Mucosa of gallbladder (tissue), 1 donor: ENCODE results near the gene DGUOK. TPM values are rescaled to one million over a fixed set of nuclear protein-coding genes. Genes with fewer than 3 reads are reported as not detected.
A peak's percentile ranks its signal among the peaks of the same experiment; 100 is the strongest.
"Not testable (repeated sequence)": the region's sequence is repeated elsewhere in the genome, so short reads cannot be mapped to it uniquely, and the experiment has no call there.

Source experiments
- DNase-seq: peaks from one replicate; pipeline ENCODE4 v3.0.0-alpha.2; 2020; ENCODE audit warnings: low spot score
- total RNA-seq: library from RNA; stranded (reverse); gene quantifications from one replicate; pipeline ENCODE4 v1.2.1, GENCODE V29; 2021
- donor health status: DM: no; HTN: no; CAD: no.

The DGUOK gene
- total RNA-seq, 1 donor from 2014 or later: 45.4 TPM

DNA sequence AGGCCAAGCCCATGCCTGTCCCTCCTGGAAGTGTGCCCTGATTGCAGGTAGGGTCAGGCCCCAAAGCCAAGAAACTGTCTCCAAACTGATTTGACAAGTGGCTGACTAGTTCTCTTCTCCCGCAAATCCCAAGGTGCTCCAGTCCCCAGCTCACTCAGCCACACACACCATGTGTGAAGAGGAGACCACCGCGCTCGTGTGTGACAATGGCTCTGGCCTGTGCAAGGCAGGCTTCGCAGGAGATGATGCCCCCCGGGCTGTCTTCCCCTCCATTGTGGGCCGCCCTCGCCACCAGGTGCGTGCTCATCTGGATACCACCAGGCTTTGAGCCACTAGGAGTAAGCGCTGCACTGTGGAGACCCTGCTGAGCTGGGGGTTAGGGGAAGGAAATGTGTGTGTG, 25.5 kb upstream of the DGUOK start:
- DNase-seq: no peak

- no peak for DNase-seq
Measured at GRCh38 chr2:73902284-73902683, 24.4 kb upstream of the DGUOK start.

GRCh38 chr2:73903313-73903712, 23.4 kb upstream of the DGUOK start:
- DNase-seq: no peak

- not testable (repeated sequence) for DNase-seq
Measured at GRCh38 chr2:73903949-73904613, 22.6 kb upstream of the DGUOK start.

- no peak for DNase-seq
Measured at GRCh38 chr2:73904952-73905351, 21.7 kb upstream of the DGUOK start.

DNA sequence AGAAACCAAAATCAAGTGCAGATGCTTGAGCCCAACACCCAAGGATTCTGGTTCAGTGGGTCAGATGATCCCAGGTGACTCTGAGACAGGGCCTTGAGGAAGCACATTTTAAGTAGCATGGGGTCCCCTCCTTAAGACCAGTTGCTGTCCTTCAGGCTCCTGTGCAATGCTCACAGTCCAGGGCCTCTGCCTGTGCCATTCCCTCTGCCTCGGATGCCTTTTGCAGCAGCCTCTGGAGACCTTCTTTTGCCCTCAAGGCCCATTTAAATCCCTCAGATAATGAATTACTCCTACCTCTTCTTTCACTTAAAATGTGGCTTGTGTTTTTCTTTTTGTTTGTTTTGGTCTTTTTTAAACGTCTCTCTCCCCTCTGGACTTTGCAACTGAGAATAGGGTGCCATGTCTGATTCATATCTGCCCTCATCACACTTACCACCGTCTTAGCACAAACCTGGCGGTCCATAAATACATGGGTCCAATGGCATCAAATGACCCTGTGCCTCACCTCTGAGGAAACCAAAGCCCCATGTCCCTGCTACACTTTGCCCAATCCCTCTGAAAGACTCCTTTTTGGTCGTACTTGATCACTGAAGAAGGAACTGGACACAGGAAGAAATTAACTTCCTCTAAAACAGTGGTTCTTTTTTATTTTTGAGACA, 19.7 kb upstream of the DGUOK start:
- no peak for DNase-seq

GRCh38 chr2:73907840-73908452, 18.7 kb upstream of the DGUOK start:
- peak; percentile 38 for DNase-seq

GRCh38 chr2:73908689-73909652, 17.7 kb upstream of the DGUOK start:
- no peak for DNase-seq

GRCh38 chr2:73910873-73911547, 15.7 kb upstream of the DGUOK start:
- no peak for DNase-seq

DNA sequence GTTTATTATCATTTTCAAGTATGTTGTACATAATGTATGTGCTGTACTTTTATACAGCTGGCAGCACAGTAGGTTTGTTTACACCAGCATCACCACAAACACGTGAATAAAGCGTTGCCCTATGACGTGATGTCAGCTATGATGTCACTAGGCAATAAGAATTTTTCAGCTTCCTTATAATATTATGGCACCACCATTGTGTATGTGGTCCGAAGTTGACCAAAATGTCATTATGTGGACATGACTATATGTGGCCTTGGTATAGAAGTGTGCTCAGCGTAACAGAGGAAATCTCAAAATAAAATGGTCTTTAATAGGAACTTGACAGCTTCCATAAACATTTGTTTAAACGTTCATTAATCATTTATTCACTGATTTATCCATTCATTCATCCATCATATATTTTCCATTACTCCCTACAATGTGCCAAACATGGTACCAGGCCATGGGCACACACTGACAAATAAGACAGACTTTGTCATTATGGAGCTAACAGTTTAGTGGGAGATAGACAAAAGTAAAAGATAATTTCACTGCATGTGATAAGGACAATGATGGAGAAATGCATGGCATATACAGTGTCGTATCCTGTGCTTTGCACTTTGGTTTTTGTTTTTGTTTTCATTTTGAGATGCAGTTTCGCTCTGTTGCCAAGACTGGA, 15.0 kb upstream of the DGUOK start:
- DNase-seq: no peak

GRCh38 chr2:73913414-73914054, 13.1 kb upstream of the DGUOK start:
- DNase-seq: no peak

DNA sequence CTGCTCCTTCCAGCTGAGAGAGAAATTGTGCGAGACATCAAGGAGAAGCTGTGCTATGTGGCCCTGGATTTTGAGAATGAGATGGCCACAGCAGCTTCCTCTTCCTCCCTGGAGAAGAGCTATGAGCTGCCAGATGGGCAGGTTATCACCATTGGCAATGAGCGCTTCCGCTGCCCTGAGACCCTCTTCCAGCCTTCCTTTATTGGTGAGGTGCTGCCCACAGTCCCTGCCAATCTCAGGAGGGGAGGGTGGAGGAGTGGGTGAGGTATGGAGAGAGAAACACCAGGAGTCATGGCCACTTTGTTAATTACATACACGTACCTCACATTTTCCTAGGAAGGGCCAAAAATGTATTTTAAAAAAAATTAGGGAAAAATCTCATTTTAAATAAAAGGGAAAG, 12.0 kb upstream of the DGUOK start:
- DNase-seq: no peak

- no peak for DNase-seq
Measured at GRCh38 chr2:73915437-73915993, 11.2 kb upstream of the DGUOK start.

- no peak for DNase-seq
Measured at GRCh38 chr2:73916666-73917065, 10.0 kb upstream of the DGUOK start.

DNA sequence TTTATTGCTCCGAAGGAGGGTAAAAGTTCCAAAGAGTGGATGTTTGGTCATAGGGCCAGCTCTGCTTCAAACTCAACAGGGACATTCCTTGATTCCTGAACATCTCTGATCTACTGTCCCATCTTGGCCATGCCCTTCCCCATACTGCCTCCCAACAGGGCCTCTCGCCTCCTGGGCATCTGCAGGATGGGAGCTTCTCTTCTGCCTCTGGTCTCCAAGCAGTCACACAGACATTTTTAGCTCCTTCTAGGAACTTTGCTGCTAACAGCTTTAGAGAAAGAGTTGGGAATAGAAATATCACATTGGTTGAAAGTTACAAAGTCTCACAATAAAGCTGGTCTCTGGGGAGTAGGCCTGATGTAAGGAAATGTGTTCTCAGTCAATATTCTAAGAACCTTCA, 9.4 kb upstream of the DGUOK start:
- no peak for DNase-seq

DNA sequence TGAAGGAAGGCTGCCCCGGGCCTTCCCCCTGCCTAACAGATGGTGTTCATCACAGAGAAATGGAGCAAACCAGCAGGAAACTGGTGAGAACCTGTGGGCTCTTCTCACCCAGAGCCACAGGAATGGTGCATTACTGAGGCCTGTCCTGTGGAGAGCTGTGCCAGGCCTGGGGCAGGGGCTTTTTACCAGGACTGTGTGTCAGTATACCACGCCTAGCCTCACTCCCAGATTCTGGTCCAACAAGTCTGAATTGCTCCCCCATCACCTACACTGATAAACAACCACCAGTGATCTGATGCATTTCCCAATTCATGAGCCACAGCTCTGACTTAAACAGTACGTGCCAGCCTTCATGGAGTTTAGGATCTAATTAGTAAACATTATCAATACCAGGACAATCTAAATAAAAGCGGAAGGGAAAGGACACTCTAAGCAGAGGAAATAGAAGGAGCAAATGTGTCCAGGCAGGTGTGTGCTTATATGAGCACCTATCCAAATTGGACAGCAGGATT, 8.9 kb upstream of the DGUOK start:
- no peak for DNase-seq

DNA sequence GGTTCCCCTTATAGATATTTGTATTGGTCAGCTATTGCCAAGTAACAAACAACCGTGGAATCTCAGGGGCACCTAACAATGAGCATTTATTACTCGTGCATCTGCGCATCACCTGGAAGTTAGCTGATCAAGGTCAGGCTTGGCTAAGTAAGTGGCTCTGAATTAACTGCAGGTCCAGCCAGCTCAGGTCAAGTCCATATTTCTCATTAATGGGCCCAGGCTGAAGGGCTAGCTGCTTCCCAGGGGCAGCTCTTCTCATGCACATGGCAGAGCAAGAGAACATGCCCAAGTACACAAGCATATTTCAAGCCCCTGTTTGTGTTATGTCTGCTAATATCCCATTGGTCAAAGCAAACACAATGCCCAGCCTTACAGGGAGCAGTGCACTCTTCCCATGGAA, 7.8 kb upstream of the DGUOK start:
- DNase-seq: no peak

- DNase-seq: no peak
Measured at GRCh38 chr2:73919596-73920228, 7.0 kb upstream of the DGUOK start.
